HG03025 (cell line): ENCODE results near the gene VAC14.

Source experiments
- ATAC-seq: cut with Tn5 transposase; IDR thresholded peaks from one replicate; pipeline ENCODE4 v1.9.1; 2021; ENCODE audit warnings: mild to moderate bottlenecking, moderate library complexity; ENCODE audit not compliant: unreplicated experiment, low FRiP score

Gene VAC14

GRCh38 chr16:70696952-70697593 is 103.9 kb downstream of the VAC14 start:
- ATAC-seq: no peak

GRCh38 chr16:70696355-70696754 is 104.6 kb downstream of the VAC14 start:
- no peak for ATAC-seq

- ATAC-seq: no peak
These were observed 105.5 kb downstream of the VAC14 start for GRCh38 chr16:70695331-70696070.

GRCh38 chr16:70694868-70695218 is 106.1 kb downstream of the VAC14 start:
- ATAC-seq: no peak

GRCh38 chr16:70694088-70694867 is 106.7 kb downstream of the VAC14 start:
- no peak for ATAC-seq

GRCh38 chr16:70692873-70693671 is 107.9 kb downstream of the VAC14 start:
- no peak for ATAC-seq

- no peak for ATAC-seq
These were observed 108.7 kb downstream of the VAC14 start for GRCh38 chr16:70692130-70692872.

- ATAC-seq: no peak
These were observed 109.5 kb downstream of the VAC14 start for GRCh38 chr16:70691223-70692129.

GRCh38 chr16:70689970-70690891 is 110.7 kb downstream of the VAC14 start:
- no peak for ATAC-seq

- no peak for ATAC-seq
These were observed 111.7 kb downstream of the VAC14 start for GRCh38 chr16:70689035-70689969.

GRCh38 chr16:70688246-70688742 is 112.7 kb downstream of the VAC14 start:
- ATAC-seq: no peak

GRCh38 chr16:70687671-70688245 is 113.2 kb downstream of the VAC14 start:
- no peak for ATAC-seq

- no peak for ATAC-seq
These were observed 113.9 kb downstream of the VAC14 start for GRCh38 chr16:70687102-70687511.

GRCh38 chr16:70686376-70687101 is 114.4 kb downstream of the VAC14 start:
- ATAC-seq: no peak

GRCh38 chr16:70685938-70686375 is 115.0 kb downstream of the VAC14 start, which contains the start of gene MTSS2:
TSS of gene MTSS2 (minus strand) at chr16:70686053. CDS start at chr16:70685791, 262 bp downstream.
- no peak for ATAC-seq
